ENCODE data around the gene DUSP8.

DUSP8 gene

GRCh38 chr11:1531449-1532013 lies 40.5 kb downstream of the DUSP8 start:
- DNase-seq: no peak

GRCh38 chr11:1530686-1531448 lies 41.2 kb downstream of the DUSP8 start:
- DNase-seq: no peak

- DNase-seq: no peak
These were observed 42.3 kb downstream of the DUSP8 start for GRCh38 chr11:1529774-1530173.

- DNase-seq: no peak
These were observed 42.8 kb downstream of the DUSP8 start for GRCh38 chr11:1529286-1529685.

- DNase-seq: no peak
These were observed 43.4 kb downstream of the DUSP8 start for GRCh38 chr11:1528710-1529109.

- no peak for DNase-seq
These were observed 45.3 kb downstream of the DUSP8 start for GRCh38 chr11:1526785-1527184.

GRCh38 chr11:1523779-1524178 lies 48.3 kb downstream of the DUSP8 start:
- DNase-seq: no peak

GRCh38 chr11:1523077-1523476 lies 49.0 kb downstream of the DUSP8 start:
- DNase-seq: no peak

GRCh38 chr11:1522081-1522424 lies 50.0 kb downstream of the DUSP8 start:
- DNase-seq: no peak

- no peak for DNase-seq
These were observed 50.5 kb downstream of the DUSP8 start for GRCh38 chr11:1521382-1522080.

- no peak for DNase-seq
These were observed 51.3 kb downstream of the DUSP8 start for GRCh38 chr11:1520663-1521267.

- DNase-seq: no peak
These were observed 51.8 kb downstream of the DUSP8 start for GRCh38 chr11:1520209-1520662.

- DNase-seq: no peak
These were observed 52.8 kb downstream of the DUSP8 start for GRCh38 chr11:1519028-1520010.

GRCh38 chr11:1518301-1518700 lies 53.8 kb downstream of the DUSP8 start:
- DNase-seq: no peak

- DNase-seq: no peak
These were observed 54.7 kb downstream of the DUSP8 start for GRCh38 chr11:1517117-1518005.

- DNase-seq: no peak
These were observed 55.6 kb downstream of the DUSP8 start for GRCh38 chr11:1516273-1517067.

- DNase-seq: peak; percentile 18 to 63
These were observed 56.7 kb downstream of the DUSP8 start for GRCh38 chr11:1515082-1516060.

- DNase-seq: no peak
These were observed 57.6 kb downstream of the DUSP8 start for GRCh38 chr11:1514336-1515061.
